ENCODE data around the gene WNT3A.

GRCh38 chr1:228039006-228039903 is 32.5 kb downstream of the WNT3A start:
- TF ChIP-seq, protein P1, sequence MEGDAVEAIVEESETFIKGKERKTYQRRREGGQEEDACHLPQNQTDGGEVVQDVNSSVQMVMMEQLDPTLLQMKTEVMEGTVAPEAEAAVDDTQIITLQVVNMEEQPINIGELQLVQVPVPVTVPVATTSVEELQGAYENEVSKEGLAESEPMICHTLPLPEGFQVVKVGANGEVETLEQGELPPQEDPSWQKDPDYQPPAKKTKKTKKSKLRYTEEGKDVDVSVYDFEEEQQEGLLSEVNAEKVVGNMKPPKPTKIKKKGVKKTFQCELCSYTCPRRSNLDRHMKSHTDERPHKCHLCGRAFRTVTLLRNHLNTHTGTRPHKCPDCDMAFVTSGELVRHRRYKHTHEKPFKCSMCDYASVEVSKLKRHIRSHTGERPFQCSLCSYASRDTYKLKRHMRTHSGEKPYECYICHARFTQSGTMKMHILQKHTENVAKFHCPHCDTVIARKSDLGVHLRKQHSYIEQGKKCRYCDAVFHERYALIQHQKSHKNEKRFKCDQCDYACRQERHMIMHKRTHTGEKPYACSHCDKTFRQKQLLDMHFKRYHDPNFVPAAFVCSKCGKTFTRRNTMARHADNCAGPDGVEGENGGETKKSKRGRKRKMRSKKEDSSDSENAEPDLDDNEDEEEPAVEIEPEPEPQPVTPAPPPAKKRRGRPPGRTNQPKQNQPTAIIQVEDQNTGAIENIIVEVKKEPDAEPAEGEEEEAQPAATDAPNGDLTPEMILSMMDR (IDR thresholded peaks at IDR 0.05; ENCODE audit: low read depth, low read length) = no peak
- no peak for TF ChIP-seq EZH2phosphoT487 (IDR thresholded peaks at IDR 0.05; ENCODE audit: low read depth)
